HG03442 (cell line): ENCODE data around the gene HSPB9.

Experiments
- ATAC-seq: cut with Tn5 transposase; IDR thresholded peaks from one replicate; pipeline ENCODE4 v1.9.1; 2021; ENCODE audit warnings: mild to moderate bottlenecking, moderate library complexity; ENCODE audit not compliant: unreplicated experiment

Gene HSPB9, protein sequence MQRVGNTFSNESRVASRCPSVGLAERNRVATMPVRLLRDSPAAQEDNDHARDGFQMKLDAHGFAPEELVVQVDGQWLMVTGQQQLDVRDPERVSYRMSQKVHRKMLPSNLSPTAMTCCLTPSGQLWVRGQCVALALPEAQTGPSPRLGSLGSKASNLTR

DNA sequence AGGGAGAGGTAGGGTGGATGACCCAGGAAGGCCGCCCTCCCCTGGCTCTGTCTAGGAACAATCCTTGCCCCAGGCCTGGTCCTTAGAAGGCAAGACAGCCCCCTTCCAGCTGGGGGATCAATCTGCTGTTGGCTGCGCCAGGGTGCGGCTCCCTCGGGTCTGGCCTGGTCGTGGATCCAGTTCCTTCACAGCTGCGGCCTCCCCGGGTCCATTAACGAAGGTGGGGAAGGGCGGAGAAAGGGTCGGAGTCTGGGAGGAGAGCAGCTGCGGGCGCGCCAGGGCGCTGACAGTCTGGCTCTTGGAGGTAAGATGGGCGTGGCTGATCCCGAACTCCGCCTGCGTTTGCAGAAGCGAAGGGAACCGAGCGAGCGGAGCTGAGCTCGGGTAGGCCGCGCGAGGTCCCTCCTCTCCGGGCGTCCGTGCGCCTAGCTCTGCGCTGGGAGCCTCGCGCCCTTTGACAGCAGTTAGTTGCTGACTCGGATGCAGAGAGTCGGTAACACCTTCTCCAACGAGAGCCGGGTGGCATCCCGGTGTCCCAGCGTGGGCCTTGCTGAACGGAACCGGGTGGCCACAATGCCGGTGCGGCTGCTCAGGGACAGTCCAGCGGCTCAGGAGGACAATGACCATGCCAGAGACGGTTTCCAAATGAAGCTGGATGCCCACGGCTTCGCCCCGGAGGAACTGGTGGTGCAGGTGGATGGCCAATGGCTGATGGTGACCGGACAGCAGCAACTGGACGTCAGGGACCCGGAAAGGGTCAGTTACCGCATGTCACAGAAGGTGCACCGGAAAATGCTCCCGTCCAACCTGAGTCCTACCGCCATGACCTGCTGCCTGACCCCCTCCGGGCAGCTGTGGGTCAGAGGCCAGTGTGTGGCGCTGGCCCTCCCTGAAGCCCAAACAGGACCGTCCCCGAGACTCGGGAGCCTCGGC, at the start of gene HSPB9:
TSS of gene HSPB9 (plus strand) at position 434 of the 933 bp plus-strand sequence. CDS start at position 481, 47 bp downstream.
- no peak for ATAC-seq

DNA sequence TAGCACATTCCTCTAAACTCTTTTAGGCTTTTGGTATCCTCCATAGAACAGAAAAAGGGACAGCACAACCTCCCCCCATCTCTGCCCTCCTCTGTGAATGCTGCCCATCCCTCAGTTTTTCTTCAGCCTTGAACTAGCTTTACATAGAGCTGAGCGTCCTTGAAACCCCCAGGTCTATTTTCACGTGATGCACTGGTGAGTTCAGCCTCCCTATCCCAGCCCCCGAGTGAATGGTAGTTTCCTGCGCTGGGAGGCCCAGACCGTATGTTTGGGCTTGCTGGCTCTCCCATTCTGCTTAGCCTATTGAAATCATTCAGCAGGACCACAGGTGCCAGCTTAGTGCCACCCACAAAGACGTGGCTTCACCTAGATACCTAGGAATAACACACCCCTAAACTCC, 46.8 kb upstream of the HSPB9 start:
- no peak for ATAC-seq

DNA sequence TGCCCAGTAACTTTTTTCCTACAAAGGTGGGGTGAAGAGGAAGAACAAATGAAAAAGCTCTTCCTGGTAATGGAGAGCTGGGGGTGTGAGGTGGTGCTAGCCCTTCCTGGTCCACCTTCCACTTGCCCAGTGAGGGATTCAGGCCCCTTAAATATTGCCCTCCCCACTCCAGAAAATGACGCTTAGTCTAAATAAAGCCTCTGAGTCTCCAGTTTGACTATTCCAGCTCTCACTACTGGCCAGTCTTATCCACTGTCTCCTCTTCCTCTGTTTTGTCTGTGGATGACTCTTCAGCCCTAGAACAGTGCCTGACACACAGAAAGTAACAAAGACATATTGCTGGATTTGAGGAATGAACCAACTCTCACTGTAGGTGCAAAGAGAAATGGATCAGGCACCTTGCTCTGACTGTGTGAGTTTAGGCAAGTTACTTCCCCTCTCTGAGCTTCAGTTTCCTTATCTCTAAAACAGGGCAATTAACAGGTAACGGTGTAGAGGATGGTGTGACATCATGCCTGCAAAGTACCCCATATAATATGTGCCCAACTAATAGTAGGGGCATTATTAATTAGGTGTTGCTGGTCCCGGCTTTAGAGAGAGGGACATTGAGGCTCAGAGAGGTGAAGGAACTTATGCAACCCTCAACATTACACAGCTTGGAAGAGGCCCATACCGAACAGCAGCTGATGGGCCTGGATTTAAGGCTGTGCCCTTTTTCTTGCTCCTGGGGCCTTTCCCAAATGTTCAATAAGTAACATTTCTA, 45.6 kb upstream of the HSPB9 start:
- no peak for ATAC-seq

DNA sequence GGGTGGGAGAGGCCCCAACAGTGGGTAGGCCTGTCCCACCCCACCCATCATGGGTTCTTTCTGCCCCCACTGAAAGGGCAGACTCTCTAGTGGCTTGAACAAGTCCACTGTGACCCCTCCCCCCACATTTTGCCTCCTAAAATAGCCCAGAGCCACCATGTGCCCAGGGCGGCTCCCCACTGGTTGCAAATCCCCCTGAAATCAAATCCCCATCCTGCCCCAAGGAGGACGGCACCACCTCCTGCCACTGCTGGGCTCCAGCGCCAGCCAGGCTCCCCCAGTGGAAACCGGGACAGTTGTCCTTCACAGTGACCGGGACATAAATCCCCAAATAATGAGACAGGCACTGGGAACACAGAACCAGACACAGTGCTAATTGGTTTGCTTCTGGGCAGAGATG, 44.8 kb upstream of the HSPB9 start:
- ATAC-seq, result no peak

DNA sequence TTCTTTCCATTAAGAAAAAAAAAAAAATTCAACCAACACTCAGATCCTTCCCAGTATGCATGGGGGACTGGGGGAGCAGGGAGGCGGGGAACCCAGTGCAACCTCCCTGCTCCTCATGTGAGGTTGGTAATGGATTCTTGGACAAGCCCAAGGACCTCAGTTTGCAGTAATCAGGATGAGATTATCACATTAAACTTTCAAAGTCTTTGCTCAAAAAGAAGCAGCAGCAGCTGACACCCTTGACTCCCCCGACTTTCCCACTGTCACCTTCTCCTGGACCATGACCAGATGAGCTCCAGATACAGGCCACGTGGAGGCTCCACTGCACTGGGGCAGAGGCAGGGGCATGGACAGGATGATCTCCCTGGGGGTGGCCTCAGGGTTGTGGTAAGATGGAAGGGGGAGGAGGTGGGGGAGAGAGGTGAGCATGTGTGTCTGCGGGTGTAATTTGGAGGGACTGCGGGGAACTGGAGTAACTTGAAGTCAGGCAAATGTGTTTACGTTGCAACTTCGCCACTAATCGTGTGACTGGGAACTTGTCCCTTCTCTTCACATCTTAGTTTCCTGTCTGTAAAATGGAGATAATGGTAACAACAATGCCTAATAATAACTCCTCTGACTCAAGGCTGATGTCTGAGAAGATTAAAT, 44.1 kb upstream of the HSPB9 start:
- no peak for ATAC-seq

DNA sequence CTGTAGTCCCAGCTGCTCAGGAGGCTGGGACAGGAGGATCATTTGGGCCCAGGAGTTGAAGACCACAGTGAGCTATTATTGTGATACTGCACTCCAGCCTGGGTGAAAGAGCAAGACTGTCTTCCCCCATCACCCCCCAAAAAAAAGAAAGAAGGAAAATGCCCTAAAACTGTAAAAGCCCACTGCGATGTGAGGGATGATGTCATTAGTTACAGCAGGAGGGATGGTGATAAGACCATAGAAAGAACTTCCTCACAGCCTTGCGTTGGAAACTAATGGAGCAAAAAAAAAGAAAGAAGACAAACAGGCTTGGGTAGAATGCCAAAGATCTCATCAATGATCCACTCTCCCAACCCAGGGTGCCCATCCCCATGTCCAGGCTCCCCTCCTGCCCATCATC, 43.1 kb upstream of the HSPB9 start:
- ATAC-seq, result no peak

DNA sequence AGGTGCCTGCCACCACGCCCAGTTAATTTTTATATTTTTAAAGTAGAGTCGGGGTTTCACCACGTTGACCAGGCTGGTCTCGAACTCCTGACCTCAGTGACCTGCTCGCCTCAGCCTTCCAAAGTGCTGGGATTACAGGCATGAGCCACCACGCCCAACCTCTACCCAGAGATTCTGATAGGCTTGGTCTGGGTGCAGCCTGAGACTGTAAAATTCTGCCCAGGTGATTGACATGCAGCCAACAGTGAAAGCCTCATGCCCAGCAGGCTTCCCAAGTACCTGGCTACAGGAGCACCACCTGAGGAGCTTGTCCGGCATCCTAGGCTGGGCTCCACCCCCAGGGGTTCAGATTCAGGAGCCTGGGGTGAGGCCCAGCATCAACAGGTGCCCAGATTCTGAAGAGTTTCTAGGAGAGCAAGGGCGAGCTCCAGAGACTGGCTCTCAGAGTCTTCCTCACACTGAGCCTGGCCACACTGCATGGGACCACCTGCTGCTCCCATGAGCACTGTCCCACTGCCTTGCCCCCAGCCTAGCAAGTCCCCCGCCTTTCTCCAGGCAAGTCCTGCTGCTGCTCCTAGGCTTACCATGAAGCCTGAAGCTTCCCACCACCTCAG, 41.0 kb upstream of the HSPB9 start:
- no peak for ATAC-seq

DNA sequence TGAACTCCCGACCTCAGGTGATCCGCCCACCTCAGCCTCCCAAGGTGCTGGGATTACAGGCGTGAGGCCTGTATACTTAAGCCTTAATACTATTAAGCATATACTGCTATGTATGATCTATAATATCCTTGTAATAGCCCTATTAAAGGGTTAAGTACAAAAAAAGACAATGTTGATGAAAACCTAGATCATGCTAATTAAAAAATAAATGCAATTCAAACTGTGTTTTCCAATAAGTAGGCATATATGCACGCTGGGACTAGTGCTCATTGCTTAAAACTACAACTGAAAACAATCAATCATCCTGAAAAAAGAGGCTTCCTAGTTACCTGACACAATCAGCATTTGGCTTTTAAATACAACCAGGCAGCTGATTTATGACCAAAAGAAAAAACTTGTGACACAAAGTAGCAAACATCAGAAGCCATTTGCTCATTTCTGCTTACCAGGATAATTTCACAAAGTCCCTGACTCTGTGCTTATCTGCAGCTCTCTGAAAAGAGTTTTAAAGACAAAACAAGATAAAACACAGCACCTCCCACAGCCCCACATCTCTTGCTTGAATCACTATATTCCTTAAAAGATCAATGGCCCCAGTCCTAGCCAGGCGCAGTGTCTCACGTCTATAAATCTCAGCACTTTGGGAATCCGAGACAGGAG, 35.4 kb upstream of the HSPB9 start:
- no peak for ATAC-seq

DNA sequence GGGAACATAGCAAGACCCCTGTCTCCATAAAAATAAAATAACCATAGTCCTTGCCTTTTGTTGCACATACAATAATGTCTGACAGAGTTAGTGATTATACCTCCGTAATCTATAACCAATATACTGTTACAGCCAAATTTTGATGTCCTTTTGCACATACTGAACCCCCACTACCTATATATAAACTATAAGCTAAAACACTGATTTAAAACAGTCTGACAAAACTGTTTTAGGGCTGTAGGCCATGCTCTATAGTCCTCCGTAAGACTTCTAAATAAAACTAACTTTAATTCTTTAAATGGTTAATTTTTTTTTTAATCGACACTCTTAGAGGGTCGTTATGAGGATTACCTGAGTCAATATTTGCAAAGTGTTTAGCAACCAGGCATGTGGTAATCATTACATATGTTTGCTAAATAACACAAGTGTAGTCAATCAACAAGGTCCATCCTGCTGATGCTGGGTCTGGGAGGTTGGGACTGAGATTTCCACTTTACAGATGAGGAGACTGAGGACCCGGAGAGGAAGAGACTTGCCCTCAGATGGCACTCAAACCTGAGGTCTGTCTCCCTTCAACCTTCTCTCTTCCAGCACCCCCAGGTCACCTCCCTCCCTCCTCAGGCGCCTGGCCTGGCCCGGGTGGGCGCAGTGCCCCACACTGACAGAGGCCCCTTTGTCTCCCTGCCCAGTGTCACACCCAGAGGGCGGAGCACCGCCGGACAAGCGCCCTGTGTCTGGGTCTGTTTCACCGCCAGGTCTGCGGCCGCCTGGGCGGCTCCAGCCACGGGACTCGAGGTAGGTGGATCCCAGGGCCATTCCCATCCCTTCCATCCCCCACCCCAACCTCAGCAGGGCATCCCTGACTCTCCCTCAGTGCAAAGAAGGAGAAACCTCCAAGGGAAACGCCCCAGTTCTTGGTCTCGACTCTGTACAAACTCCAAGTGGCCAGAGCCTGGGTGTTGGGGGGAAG, 34.6 kb upstream of the HSPB9 start:
- no peak for ATAC-seq

DNA sequence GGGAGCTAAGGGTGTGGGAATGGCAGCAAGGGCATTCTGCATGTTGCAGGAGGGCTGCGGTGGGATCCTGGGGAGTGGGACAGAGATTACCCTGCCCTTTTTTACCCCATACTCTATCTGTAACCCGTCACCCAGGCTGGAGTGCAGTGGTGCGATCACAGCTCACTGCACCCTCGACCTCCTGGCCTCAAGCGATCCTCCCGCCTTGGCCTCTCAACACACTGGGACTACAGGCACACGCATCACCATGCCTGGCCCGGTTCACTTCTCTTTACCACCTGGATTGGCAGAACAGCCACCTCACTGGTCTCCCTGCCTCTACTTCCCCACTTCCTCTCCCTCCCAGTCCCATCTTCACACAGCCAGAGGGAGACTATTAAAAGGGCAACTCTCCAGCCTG, 33.9 kb upstream of the HSPB9 start:
- ATAC-seq, result no peak

DNA sequence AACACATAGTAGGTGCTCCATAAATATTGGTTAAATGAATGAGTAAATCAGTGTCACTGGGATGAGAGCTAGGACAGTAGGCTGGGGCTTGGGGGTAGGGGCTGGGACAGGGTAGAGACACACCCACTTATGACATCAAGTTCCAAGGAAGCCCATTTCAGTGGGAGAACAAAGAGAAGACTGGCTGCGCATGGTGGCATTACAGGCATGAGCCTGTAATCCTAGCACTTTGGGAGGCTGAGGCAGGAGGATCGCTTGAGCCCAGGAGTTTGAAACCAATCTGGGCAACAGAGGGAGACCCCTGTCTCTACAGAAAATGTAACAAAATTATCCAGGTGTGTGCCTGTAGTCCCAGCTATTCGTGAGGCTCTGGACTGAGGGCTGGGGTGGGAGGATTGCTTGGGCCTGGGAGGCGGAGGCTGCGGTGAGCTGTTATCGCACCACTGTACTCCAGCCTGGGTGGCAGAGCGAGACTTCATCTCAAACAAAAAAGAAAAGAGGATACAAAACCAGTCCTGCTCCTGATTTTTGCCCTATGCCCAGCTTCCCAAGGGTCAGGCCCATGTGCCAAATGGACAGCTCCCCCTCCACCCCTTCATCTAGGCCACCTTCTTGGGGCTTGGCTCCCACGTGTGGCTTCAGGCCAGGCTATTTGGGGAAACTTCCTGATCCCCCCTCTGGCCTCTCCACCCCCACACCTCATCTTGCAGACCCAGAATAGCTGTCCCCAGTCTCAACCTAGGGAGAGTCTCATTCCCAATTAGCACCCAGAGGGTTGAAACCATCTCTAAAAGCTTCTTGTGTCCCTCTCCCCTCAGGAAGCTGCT, 31.4 kb upstream of the HSPB9 start:
- no peak for ATAC-seq

DNA sequence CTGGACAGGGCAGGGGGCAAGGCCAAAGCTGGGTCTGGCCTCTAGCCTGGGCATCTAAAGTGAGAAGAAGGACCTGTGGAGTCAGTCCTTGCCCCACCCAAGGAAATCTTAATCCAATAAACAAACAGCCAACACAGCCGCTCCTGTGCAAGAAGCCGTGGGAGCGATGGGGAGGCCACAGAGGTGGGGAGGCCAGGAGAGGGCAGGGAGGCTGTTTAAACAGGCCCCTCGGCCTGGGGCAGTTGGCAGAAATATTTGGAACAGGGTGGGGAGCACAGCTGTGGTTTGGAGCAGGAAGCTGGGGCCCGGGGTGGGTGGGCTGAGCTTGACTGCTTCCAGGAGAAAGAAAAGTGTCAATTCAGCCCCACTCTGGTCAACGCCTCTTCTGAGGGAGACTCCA, 29.7 kb upstream of the HSPB9 start:
- ATAC-seq, result no peak

DNA sequence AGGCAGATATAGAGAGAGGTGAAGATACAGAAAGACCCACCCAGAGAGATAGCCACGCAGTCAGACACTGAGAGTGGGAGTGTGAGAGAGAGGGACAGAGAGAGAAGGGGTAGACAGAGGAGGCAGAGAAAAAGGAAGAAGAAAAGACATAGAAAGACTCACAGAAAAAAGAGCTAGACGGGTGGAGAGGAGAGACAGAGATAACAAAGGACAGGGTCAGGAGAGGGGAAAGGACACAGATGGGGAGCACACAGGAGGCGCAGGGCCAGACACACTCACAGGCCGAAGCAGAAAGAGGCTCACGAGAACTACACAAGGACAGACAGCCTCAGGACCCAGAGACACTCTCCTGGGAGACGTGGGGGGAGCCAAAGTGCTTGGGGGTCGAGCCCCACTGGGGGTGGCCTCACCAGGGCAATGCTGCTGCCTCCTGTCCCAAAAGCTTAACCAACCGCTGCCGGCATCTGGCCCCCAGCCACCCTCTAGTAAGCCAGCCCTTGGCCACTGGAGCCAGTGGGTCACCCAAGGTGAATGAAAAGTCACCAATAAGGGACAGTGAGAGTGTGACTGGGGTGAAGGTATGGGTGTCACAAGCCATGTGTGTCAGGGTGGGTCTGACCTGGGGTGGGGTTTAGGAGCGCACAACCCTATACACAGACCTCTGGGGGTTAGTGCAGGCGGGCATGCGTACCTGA, 28.1 kb upstream of the HSPB9 start:
- ATAC-seq, result no peak

DNA sequence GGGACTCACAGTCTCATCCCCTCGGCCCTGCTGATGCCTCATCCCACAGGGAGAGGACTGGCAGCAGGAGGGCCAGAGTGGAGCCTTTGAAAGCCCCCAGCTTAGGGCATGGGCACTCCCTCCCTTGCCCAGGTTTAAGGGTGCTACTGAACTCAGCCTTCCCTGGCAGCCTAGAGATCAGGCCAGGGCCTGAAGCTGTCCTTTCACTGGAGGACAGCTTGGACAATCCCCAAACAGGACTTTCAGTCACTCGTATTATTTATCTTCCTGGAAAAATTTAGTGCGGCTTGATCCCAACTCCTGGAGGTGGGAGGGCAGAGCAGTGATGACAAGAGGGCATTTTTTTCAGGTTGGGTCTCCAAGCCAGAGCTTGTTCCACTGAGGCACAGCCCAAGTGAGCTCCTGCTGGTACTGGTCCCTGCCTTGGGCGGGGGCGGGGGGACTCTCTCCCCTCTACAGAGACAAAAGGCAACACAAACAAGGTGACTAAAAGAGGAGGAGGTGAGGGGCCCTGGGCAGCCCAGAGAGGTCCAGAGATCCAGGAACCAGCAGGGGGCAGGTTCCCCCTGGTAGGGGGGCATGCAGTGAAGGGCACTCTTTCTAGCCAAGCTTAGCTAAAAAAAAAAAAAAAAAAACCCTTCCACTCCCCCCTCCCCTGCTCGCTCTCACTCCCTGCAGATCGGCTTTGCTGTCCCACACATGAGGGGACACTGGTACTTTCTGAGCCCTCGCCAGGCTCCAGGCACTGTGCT, 26.1 kb upstream of the HSPB9 start:
- ATAC-seq, result no peak

DNA sequence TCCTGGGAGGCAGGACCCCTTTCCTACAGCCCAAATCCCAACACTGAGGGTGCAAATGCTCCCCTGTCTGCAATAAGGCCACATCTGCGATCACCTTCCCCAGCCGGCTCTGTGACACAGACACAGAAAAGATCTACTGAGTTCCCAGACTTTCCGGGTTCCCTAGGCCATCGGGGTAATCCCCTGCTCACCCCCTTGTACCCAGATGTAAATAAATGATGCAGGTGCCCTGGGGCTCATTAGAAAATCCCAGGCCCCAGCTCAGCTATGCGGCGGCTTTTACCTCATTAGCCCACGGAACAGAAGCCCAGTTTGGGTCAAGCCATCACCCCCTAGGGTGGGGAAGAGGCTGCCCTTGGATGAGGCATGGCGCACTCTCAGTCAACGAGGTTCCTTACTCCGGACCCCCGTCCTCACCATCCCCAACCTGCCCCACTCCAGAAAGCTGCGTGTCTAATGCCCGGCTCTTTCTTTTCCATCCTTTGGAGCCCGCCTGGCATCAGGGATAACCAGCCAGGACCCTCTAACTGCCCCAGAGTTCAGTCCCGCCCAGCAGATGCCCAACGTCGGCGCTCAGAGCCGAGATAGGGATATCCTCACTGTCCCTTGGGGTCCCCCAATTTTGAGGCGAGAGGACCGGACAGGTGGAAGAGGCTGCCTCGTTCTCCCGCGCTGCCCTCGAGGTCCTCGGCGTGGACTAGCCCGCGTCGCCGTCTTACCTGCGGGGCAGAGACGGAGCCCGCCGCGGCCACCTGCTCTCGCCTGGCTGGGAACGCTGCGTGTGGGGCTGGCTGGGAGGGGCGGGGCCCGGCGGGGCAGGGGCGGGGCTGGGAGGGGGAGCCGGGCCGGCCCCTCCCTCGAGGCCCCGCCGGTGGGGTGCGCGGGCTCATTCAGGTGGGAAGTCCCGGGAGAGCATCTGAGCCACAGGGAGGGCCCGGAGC, 24.6 kb upstream of the HSPB9 start, which contains the start of gene ZNF385C:
TSS of gene ZNF385C (minus strand) at position 783 of the 941 bp plus-strand sequence. CDS start 35,417 bp downstream, outside the sequence.
- no peak for ATAC-seq
